WERI-Rb-1 (cell line): ENCODE results near the gene COL4A6.

Experiments used
- DNase-seq: peaks from one replicate; pipeline ENCODE4 v3.0.0-alpha.2; 2020
- H3K27ac ChIP-seq: fragments of 250-450 bp; sonication (Bioruptor Pico); 2 replicates; pipeline ENCODE4 v1.5.1; 2020; ENCODE audit warnings: mild to moderate bottlenecking, moderate library complexity
- H3K27me3 ChIP-seq: fragments of 250-450 bp; sonication (Bioruptor Pico); 2 replicates; pipeline ENCODE4 v1.5.1; 2021; ENCODE audit warnings: mild to moderate bottlenecking, low read depth, moderate library complexity; ENCODE audit not compliant: insufficient read depth, severe bottlenecking
- H3K36me3 ChIP-seq: fragments of 250-450 bp; sonication (Bioruptor Pico); 2 replicates; pipeline ENCODE4 v1.5.1; 2020; ENCODE audit warnings: mild to moderate bottlenecking, moderate library complexity
- H3K4me3 ChIP-seq: 2 replicates; pipeline ENCODE4 v1.5.1; 2011; ENCODE audit warnings: low read depth, mild to moderate bottlenecking, control low read depth, low read length
- H3K9me3 ChIP-seq: fragments of 250-450 bp; sonication (Bioruptor Pico); 2 replicates; pipeline ENCODE4 v1.5.1; 2021; ENCODE audit warnings: mild to moderate bottlenecking, moderate library complexity; ENCODE audit not compliant: severe bottlenecking
- CTCF ChIP-seq: IDR thresholded peaks from 2 replicates; pipeline ENCODE4 v1.5.1; 2011; ENCODE audit warnings: low read depth, mild to moderate bottlenecking, control low read depth, inconsistent platforms, low read length

COL4A6 gene

GRCh38 chrX:108173874-108174273 is 264.3 kb downstream of the COL4A6 start:
- Histone ChIP-seq H3K36me3 (no peaks in the 10 kb centered on the region), H3K27me3 (peaks cover 59% of the 10 kb centered on the region), H3K27ac (no peak overlapping the region), H3K4me3 (no peak overlapping the region), H3K9me3 (no peaks in the 10 kb centered on the region)
- no peak for TF ChIP-seq CTCF
- DNase-seq, result no peak

GRCh38 chrX:108171671-108172070 is 266.6 kb downstream of the COL4A6 start:
- Histone ChIP-seq H3K9me3 (no peaks in the 10 kb centered on the region), H3K4me3 (no peak overlapping the region), H3K36me3 (no peaks in the 10 kb centered on the region), H3K27me3 (peaks cover 53% of the 10 kb centered on the region), H3K27ac (no peak overlapping the region)
- DNase-seq, result no peak
- TF ChIP-seq CTCF, result no peak

GRCh38 chrX:108169768-108170167 is 268.5 kb downstream of the COL4A6 start:
- Histone ChIP-seq H3K4me3 (no peak overlapping the region), H3K27ac (no peak overlapping the region), H3K27me3 (peaks cover 59% of the 10 kb centered on the region), H3K9me3 (no peaks in the 10 kb centered on the region), H3K36me3 (no peaks in the 10 kb centered on the region)
- DNase-seq, result no peak
- no peak for TF ChIP-seq CTCF

- peaks cover 56% of the 10 kb centered on the region for H3K27me3 ChIP-seq
- H3K27ac ChIP-seq, result no peak overlapping the region
- no peaks in the 10 kb centered on the region for H3K36me3 ChIP-seq
- no peaks in the 10 kb centered on the region for H3K9me3 ChIP-seq
- no peak overlapping the region for H3K4me3 ChIP-seq
- no peak for TF ChIP-seq CTCF
- DNase-seq, result no peak
Observed at GRCh38 chrX:108168961-108169740, 269.1 kb downstream of the COL4A6 start.

GRCh38 chrX:108167211-108167872 is 270.9 kb downstream of the COL4A6 start:
- no peak for TF ChIP-seq CTCF
- Histone ChIP-seq H3K27ac (no peak overlapping the region), H3K27me3 (peaks cover 63% of the 10 kb centered on the region), H3K9me3 (no peaks in the 10 kb centered on the region), H3K36me3 (no peaks in the 10 kb centered on the region), H3K4me3 (no peak overlapping the region)
- no peak for DNase-seq
